NCI-H146 treated with DMSO at 0.1 percent for 48 hours (cell line): ENCODE results near the gene EID2.

Experiments
- DNase-seq: peaks from one replicate; lab custom pipeline; 2025; ENCODE audit not compliant: unreplicated experiment; lab: John Stamatoyannopoulos, UW

Gene EID2

GRCh38 chr19:39539165-39539517, 820 bp downstream of the EID2 start:
- no peak for DNase-seq

- DNase-seq, result no peak
Observed at GRCh38 chr19:39533791-39534190, 6.2 kb downstream of the EID2 start.

GRCh38 chr19:39533003-39533512, 6.9 kb downstream of the EID2 start:
- no peak for DNase-seq

GRCh38 chr19:39532233-39533002, 7.5 kb downstream of the EID2 start, which contains the start of gene EID2B:
Gene EID2B, minus strand, starts transcription at chr19:39532852. Its CDS starts 50 bp downstream, at chr19:39532802.
- DNase-seq, result peak; percentile 95

- no peak for DNase-seq
Observed at GRCh38 chr19:39531834-39532232, 8.1 kb downstream of the EID2 start.

- no peak for DNase-seq
Observed at GRCh38 chr19:39525205-39525604, 14.8 kb downstream of the EID2 start.

GRCh38 chr19:39524495-39524894, 15.5 kb downstream of the EID2 start:
- DNase-seq, result no peak

- DNase-seq, result no peak
Observed at GRCh38 chr19:39520541-39521484, 19.1 kb downstream of the EID2 start.

- no peak for DNase-seq
Observed at GRCh38 chr19:39518975-39519374, 21.0 kb downstream of the EID2 start.

GRCh38 chr19:39518458-39518857, 21.5 kb downstream of the EID2 start:
- DNase-seq, result no peak

- no peak for DNase-seq
Observed at GRCh38 chr19:39517432-39517831, 22.5 kb downstream of the EID2 start.

- DNase-seq, result no peak
Observed at GRCh38 chr19:39516270-39516669, 23.7 kb downstream of the EID2 start.

- DNase-seq, result no peak
Observed at GRCh38 chr19:39515551-39516191, 24.3 kb downstream of the EID2 start.

- DNase-seq, result no peak
Observed at GRCh38 chr19:39514840-39515550, 25.0 kb downstream of the EID2 start, which contains the start of gene SELENOV. Gene SELENOV, plus strand, starts transcription at chr19:39515139. Its CDS starts 74 bp downstream, at chr19:39515213.

- no peak for DNase-seq
Observed at GRCh38 chr19:39512988-39513387, 27.0 kb downstream of the EID2 start.

- no peak for DNase-seq
Observed at GRCh38 chr19:39509233-39509632, 30.7 kb downstream of the EID2 start.

- DNase-seq, result no peak
Observed at GRCh38 chr19:39508629-39509028, 31.3 kb downstream of the EID2 start.

- peak; percentile 50 for DNase-seq
Observed at GRCh38 chr19:39507715-39508364, 32.1 kb downstream of the EID2 start.

GRCh38 chr19:39506944-39507714, 32.8 kb downstream of the EID2 start:
- peak; percentile 81 for DNase-seq
